GM23338 (cell line): Measurements from ENCODE around the gene GRP. TPM values are rescaled to one million over a fixed set of nuclear protein-coding genes. Genes with fewer than 3 reads are reported as not detected.

Experiments used
- ATAC-seq: fragments of 200-7000 bp; cut with Tn5 transposase; 3 replicates; pipeline ENCODE4 v1.9.1; 2020
- DNase-seq: peaks from one replicate; pipeline ENCODE4 v3.0.0-alpha.2; 2015; ENCODE audit warnings: low spot score
- H2AFZ ChIP-seq: fragments of 200-600 bp; sonication (generic); 2 replicates; pipeline ENCODE4 v1.8.0; 2016; ENCODE audit warnings: antibody characterized with exemption, mild to moderate bottlenecking, moderate library complexity
- H3F3A ChIP-seq: fragments of 200-600 bp; sonication (generic); replicated peaks from 2 replicates; pipeline ENCODE4 v1.8.0; 2017; ENCODE audit warnings: antibody characterized with exemption, mixed run types, low read depth
- H3K27ac ChIP-seq: fragments of 200-600 bp; sonication (generic); 2 replicates; pipeline ENCODE4 v1.6.1; 2016; ENCODE audit warnings: low read depth
- H3K27me3 ChIP-seq: fragments of 200-600 bp; sonication (generic); 2 replicates; pipeline ENCODE4 v1.8.0; 2016; ENCODE audit warnings: mild to moderate bottlenecking, mixed run types, moderate library complexity; ENCODE audit not compliant: insufficient read depth
- H3K36me3 ChIP-seq: fragments of 200-600 bp; sonication (generic); 2 replicates; pipeline ENCODE4 v1.8.0; 2016; ENCODE audit warnings: mild to moderate bottlenecking; ENCODE audit not compliant: insufficient read depth
- H3K4me1 ChIP-seq: fragments of 200-600 bp; sonication (generic); 2 replicates; pipeline ENCODE4 v1.8.0; 2016; ENCODE audit warnings: mild to moderate bottlenecking, moderate library complexity; ENCODE audit not compliant: insufficient read depth
- H3K4me2 ChIP-seq: fragments of 200-600 bp; sonication (generic); 2 replicates; pipeline ENCODE4 v1.7.1; 2017; ENCODE audit warnings: mixed run types
- H3K4me3 ChIP-seq: fragments of 200-600 bp; sonication (generic); 2 replicates; pipeline ENCODE4 v1.6.1; 2016; ENCODE audit warnings: mixed run types
- H3K79me2 ChIP-seq: fragments of 200-600 bp; sonication (generic); replicated peaks from 2 replicates; pipeline ENCODE4 v1.8.0; 2017; ENCODE audit warnings: mild to moderate bottlenecking; ENCODE audit not compliant: insufficient read depth
- H3K9me2 ChIP-seq: fragments of 200-600 bp; sonication (generic); 2 replicates; pipeline ENCODE4 v1.8.0; 2017; ENCODE audit not compliant: insufficient read depth
- H4K20me1 ChIP-seq: fragments of 200-600 bp; sonication (generic); replicated peaks from 2 replicates; pipeline ENCODE4 v1.8.0; 2017; ENCODE audit warnings: mild to moderate bottlenecking; ENCODE audit not compliant: insufficient read depth
- H3K27ac Mint-ChIP-seq: 2 replicates; pipeline ENCODE4 v1.8.0; 2020; ENCODE audit warnings: inconsistent platforms, mild to moderate bottlenecking, moderate library complexity, mixed read lengths
- H3K27me3 Mint-ChIP-seq: 3 replicates; pipeline ENCODE4 v1.8.0; 2022; ENCODE audit warnings: low read depth, mild to moderate bottlenecking, moderate library complexity, mixed read lengths, inconsistent platforms; ENCODE audit not compliant: insufficient read depth, poor library complexity
- H3K36me3 Mint-ChIP-seq: 3 replicates; pipeline ENCODE4 v1.8.0; 2021; ENCODE audit warnings: low read depth, mild to moderate bottlenecking, inconsistent platforms, moderate library complexity, mixed read lengths
- H3K4me1 Mint-ChIP-seq: 3 replicates; pipeline ENCODE4 v1.8.0; 2020; ENCODE audit warnings: mild to moderate bottlenecking, inconsistent platforms, mixed read lengths
- H3K4me3 Mint-ChIP-seq: 3 replicates; pipeline ENCODE4 v1.8.0; 2021; ENCODE audit warnings: moderate library complexity, mild to moderate bottlenecking, inconsistent platforms, mixed read lengths
- H3K9me3 Mint-ChIP-seq: 3 replicates; pipeline ENCODE4 v1.8.0; 2020; ENCODE audit warnings: moderate library complexity, mild to moderate bottlenecking, inconsistent platforms, mixed read lengths
- CTCF ChIP-seq, 2 experiments: fragments of 200-600 bp in 1 of 2; sonication (generic) in 1 of 2; conservative IDR thresholded peaks; 2 replicates each; pipeline versions ENCODE4 v1.5.1 to v1.6.1; 2016 to 2017; ENCODE audit warnings: antibody characterized with exemption in 2 of 2, low read depth in 2 of 2, mild to moderate bottlenecking in 2 of 2, moderate library complexity in 1 of 2
- EZH2 ChIP-seq: fragments of 200-600 bp; sonication (generic); IDR thresholded peaks from one replicate; pipeline ENCODE4 v1.8.0; 2017; ENCODE audit warnings: antibody characterized with exemption, mild to moderate bottlenecking, low read depth; ENCODE audit not compliant: unreplicated experiment
- EZH2phosphoT487 ChIP-seq: fragments of 200-600 bp; sonication (generic); IDR thresholded peaks from one replicate; pipeline ENCODE4 v1.8.1; 2018; ENCODE audit warnings: antibody characterized with exemption; ENCODE audit not compliant: unreplicated experiment
- JUNB ChIP-seq: IDR thresholded peaks from one replicate; pipeline ENCODE4 v1.6.1; 2016; ENCODE audit warnings: antibody characterized with exemption; ENCODE audit not compliant: unreplicated experiment
- NANOG ChIP-seq: IDR thresholded peaks from 2 replicates; pipeline ENCODE4 v1.6.1; 2016; ENCODE audit warnings: antibody characterized with exemption, borderline replicate concordance
- STAT1 ChIP-seq: IDR thresholded peaks from one replicate; pipeline ENCODE4 v1.6.1; 2016; ENCODE audit warnings: antibody characterized with exemption; ENCODE audit not compliant: unreplicated experiment
- ZNF114 ChIP-seq: fragments of 250-450 bp; sonication (Bioruptor Pico); IDR thresholded peaks from 2 replicates; pipeline ENCODE4 v1.5.0; 2020; ENCODE audit warnings: mild to moderate bottlenecking, moderate library complexity
- polyA plus RNA-seq: library from polyadenylated mRNA; unstranded; fragments of >200 nt; fragmentation: Nextera tagmentation; extraction: Ambion mirVana; gene quantifications from 2 replicates; pipeline ENCODE4 v1.2.1, GENCODE V29; 2016
- total RNA-seq: library from RNA; depleted of rRNA; stranded (reverse); fragments of >200 nt; shearing (Covaris generic); gene quantifications from 2 replicates; pipeline ENCODE4 v1.2.3, GENCODE V29; 2014

GRP gene
- total and polyA plus RNA-seq, 2 experiments from 2014 or later: not detected

- TF ChIP-seq EZH2: peak; percentile 35
- TF ChIP-seq ZNF114 (CRISPR knock-in tag): no peak
- TF ChIP-seq EZH2phosphoT487: no peak
- TF ChIP-seq NANOG: no peak
- Histone ChIP-seq H2AFZ (no peak overlapping the region), H3K4me1 (peaks cover 36% of the 10 kb centered on the region), H3K79me2 (no peaks in the 10 kb centered on the region), H3K9me2 (no peaks in the 10 kb centered on the region), H3K36me3 (no peaks in the 10 kb centered on the region; the same call in 1 of the 2 replicates), H3K4me2 (peak overlapping the region; percentile 79), H3K27me3 (peaks cover 94% of the 10 kb centered on the region), H3K27ac (no peak overlapping the region), H4K20me1 (peaks cover 10% of the 10 kb centered on the region; the same call in 1 of the 2 replicates), H3K4me3 (peak overlapping the region; percentile 57), H3F3A (0 out of 2 replicates have a peak, but pooled peaks cover 3% of the 10 kb centered on the region)
- ATAC-seq (no peak), DNase-seq (no peak)
- Mint-ChIP-seq H3K36me3 (no peaks in the 10 kb centered on the region; the same call in 2 of the 3 replicates), H3K9me3 (peaks cover 7% of the 10 kb centered on the region; the same call in 1 of the 3 replicates), H3K27me3 (peaks cover 83% of the 10 kb centered on the region), H3K4me1 (peaks cover 22% of the 10 kb centered on the region), H3K27ac (no peak overlapping the region), H3K4me3 (peak overlapping the region; percentile 67)
Observed at GRCh38 chr18:59263661-59264060, 43.7 kb downstream of the GRP start.

- Histone ChIP-seq H3K4me1 (peaks cover 37% of the 10 kb centered on the region), H4K20me1 (peaks cover 10% of the 10 kb centered on the region; the same call in 1 of the 2 replicates), H2AFZ (peak overlapping the region; percentile 76; the same call in 1 of the 2 replicates), H3K4me2 (peak overlapping the region; percentile 79), H3F3A (0 out of 2 replicates have a peak, but pooled peaks cover 3% of the 10 kb centered on the region), H3K79me2 (no peaks in the 10 kb centered on the region), H3K27me3 (peaks cover 98% of the 10 kb centered on the region), H3K9me2 (no peaks in the 10 kb centered on the region), H3K27ac (no peak overlapping the region), H3K36me3 (no peaks in the 10 kb centered on the region; the same call in 1 of the 2 replicates), H3K4me3 (peak overlapping the region; percentile 57)
- peaks cover 86% of the 10 kb centered on the region for H3K27me3 Mint-ChIP-seq
- peak overlapping the region; percentile 67 for H3K4me3 Mint-ChIP-seq
- DNase-seq (peak; percentile 74), ATAC-seq (peak; percentile 16)
- H3K4me1 Mint-ChIP-seq: peaks cover 23% of the 10 kb centered on the region
- TF ChIP-seq STAT1 (no peak), EZH2 (peak; percentile 31)
- H3K9me3 Mint-ChIP-seq: peaks cover 7% of the 10 kb centered on the region; the same call in 2 of the 3 replicates
- no peaks in the 10 kb centered on the region; the same call in 2 of the 3 replicates for H3K36me3 Mint-ChIP-seq
- no peak overlapping the region for H3K27ac Mint-ChIP-seq
Observed at GRCh38 chr18:59264121-59264571, 44.2 kb downstream of the GRP start.

- Mint-ChIP-seq H3K27me3 (peaks cover 86% of the 10 kb centered on the region), H3K4me3 (peak overlapping the region; percentile 67), H3K36me3 (no peaks in the 10 kb centered on the region; the same call in 2 of the 3 replicates), H3K9me3 (peaks cover 7% of the 10 kb centered on the region; the same call in 2 of the 3 replicates), H3K4me1 (peaks cover 26% of the 10 kb centered on the region), H3K27ac (no peak overlapping the region)
- Histone ChIP-seq H3K4me1 (peaks cover 39% of the 10 kb centered on the region), H3K27ac (no peak overlapping the region), H3K27me3 (peaks cover 98% of the 10 kb centered on the region), H2AFZ (peak overlapping the region; percentile 76), H3K4me3 (peak overlapping the region; percentile 57), H3K9me2 (no peaks in the 10 kb centered on the region), H4K20me1 (peaks cover 10% of the 10 kb centered on the region; the same call in 1 of the 2 replicates), H3F3A (peaks cover 7% of the 10 kb centered on the region; the same call in 1 of the 2 replicates), H3K79me2 (no peaks in the 10 kb centered on the region), H3K4me2 (peak overlapping the region; percentile 79), H3K36me3 (no peaks in the 10 kb centered on the region; the same call in 1 of the 2 replicates)
- TF ChIP-seq ZNF114 (CRISPR knock-in tag): no peak
- TF ChIP-seq JUNB: no peak
- peak; percentile 12 to 27; a peak in 1 of 4 replicates for TF ChIP-seq CTCF (conservative IDR thresholded peaks at IDR 0.05; ENCODE audit: low read depth in 2 of 2)
- TF ChIP-seq EZH2: peak; percentile 67
- DNase-seq (peak; percentile 56), ATAC-seq (peak; percentile 29)
Observed at GRCh38 chr18:59264651-59265245, 44.8 kb downstream of the GRP start.
